PC-9 (cell line): ENCODE results near the gene MBP.

Source experiments
- CTCF ChIP-seq: fragments of 200-600 bp; sonication (generic); conservative IDR thresholded peaks from 2 replicates; pipeline ENCODE4 v1.6.1; 2017; ENCODE audit warnings: mixed run types, antibody characterized with exemption, mild to moderate bottlenecking, moderate library complexity
- EZH2 ChIP-seq: fragments of 200-600 bp; sonication (generic); IDR thresholded peaks from 2 replicates; pipeline ENCODE4 v1.8.0; 2017; ENCODE audit warnings: antibody characterized with exemption, low read depth

- TF ChIP-seq CTCF = no peak
- no peak for TF ChIP-seq EZH2
Observed at GRCh38 chr18:76981396-76981968, 151.1 kb downstream of the MBP start.
